RWPE2 (cell line): Measurements from ENCODE around the gene BCL7B.
"Not testable (repeated sequence)": the region's sequence is repeated elsewhere in the genome, so short reads cannot be mapped to it uniquely, and the experiment has no call there.

Experiments used
- ATAC-seq: fragments of 200-7000 bp; cut with Tn5 transposase; 3 replicates; pipeline ENCODE4 v1.9.1; 2021; ENCODE audit warnings: low read depth
- DNase-seq: peaks from one replicate; pipeline ENCODE4 v3.0.0-alpha.2; 2020; ENCODE audit warnings: low spot score
- H3K27ac ChIP-seq: fragments of 450-650 bp; 2 replicates; pipeline ENCODE4 v1.5.1; 2017; ENCODE audit warnings: mild to moderate bottlenecking; ENCODE audit not compliant: poor library complexity, severe bottlenecking
- H3K27me3 ChIP-seq: fragments of 250-450 bp; sonication (Bioruptor Pico); 2 replicates; pipeline ENCODE4 v1.5.1; 2021; ENCODE audit warnings: mild to moderate bottlenecking, moderate library complexity; ENCODE audit not compliant: insufficient read depth, poor library complexity, severe bottlenecking
- H3K36me3 ChIP-seq: fragments of 250-450 bp; sonication (Bioruptor Pico); 2 replicates; pipeline ENCODE4 v1.5.1; 2020; ENCODE audit warnings: low read depth, mild to moderate bottlenecking, moderate library complexity
- H3K4me1 ChIP-seq: fragments of 250-450 bp; sonication (Bioruptor Pico); 2 replicates; pipeline ENCODE4 v1.5.1; 2021; ENCODE audit warnings: mild to moderate bottlenecking, moderate library complexity; ENCODE audit not compliant: insufficient read depth, poor library complexity, severe bottlenecking
- H3K4me3 ChIP-seq: fragments of 250-450 bp; sonication (Bioruptor Pico); 2 replicates; pipeline ENCODE4 v1.5.1; 2021; ENCODE audit warnings: mild to moderate bottlenecking, moderate library complexity; ENCODE audit not compliant: severe bottlenecking
- H3K9me3 ChIP-seq: fragments of 250-450 bp; sonication (Bioruptor Pico); 2 replicates; pipeline ENCODE4 v1.5.1; 2021; ENCODE audit warnings: mild to moderate bottlenecking, moderate library complexity; ENCODE audit not compliant: severe bottlenecking
- CTCF ChIP-seq: fragments of 450-650 bp; IDR thresholded peaks from one replicate; pipeline ENCODE4 v1.5.1; 2017; ENCODE audit warnings: mild to moderate bottlenecking, moderate library complexity; ENCODE audit not compliant: poor library complexity, severe bottlenecking

The BCL7B gene

GRCh38 chr7:73567140-73567539 lies 9.7 kb upstream of the BCL7B start:
- no peak for ATAC-seq

GRCh38 chr7:73566431-73566830 lies 8.9 kb upstream of the BCL7B start:
- not testable (repeated sequence) for H3K4me1 ChIP-seq, ATAC-seq, DNase-seq, H3K27ac ChIP-seq, H3K9me3 ChIP-seq, H3K27me3 ChIP-seq, H3K4me3 ChIP-seq
- H3K36me3 ChIP-seq, result peaks cover 18% of the 10 kb centered on the region

More at GRCh38 chr7:73567140-73567539, 9.7 kb upstream of the BCL7B start:
- Histone ChIP-seq H3K36me3 (peaks cover 25% of the 10 kb centered on the region), H3K27me3 (no peaks in the 10 kb centered on the region), H3K9me3 (no peaks in the 10 kb centered on the region), H3K27ac (no peak overlapping the region), H3K4me1 (no peaks in the 10 kb centered on the region), H3K4me3 (no peak overlapping the region)
- no peak for TF ChIP-seq CTCF
- DNase-seq, result no peak

GRCh38 chr7:73565675-73566340 lies 8.3 kb upstream of the BCL7B start:
- H3K27ac ChIP-seq, result no peak overlapping the region
- H3K9me3 ChIP-seq, result no peaks in the 10 kb centered on the region
- H3K36me3 ChIP-seq, result peaks cover 12% of the 10 kb centered on the region
- no peak for DNase-seq
- H3K27me3 ChIP-seq, result no peaks in the 10 kb centered on the region
- TF ChIP-seq CTCF, result no peak
- 0 out of 3 replicates have a peak, but pooled peaks have one; percentile 22 for ATAC-seq
- no peak overlapping the region for H3K4me3 ChIP-seq
- H3K4me1 ChIP-seq, result no peaks in the 10 kb centered on the region

- H3K9me3 ChIP-seq, result no peaks in the 10 kb centered on the region
- ATAC-seq (peak; percentile 48), DNase-seq (no peak)
- peaks cover 6% of the 10 kb centered on the region for H3K4me1 ChIP-seq
- H3K4me3 ChIP-seq, result no peak overlapping the region
- H3K27me3 ChIP-seq, result no peaks in the 10 kb centered on the region
- H3K27ac ChIP-seq, result no peak overlapping the region
- TF ChIP-seq CTCF, result no peak
- peaks cover 5% of the 10 kb centered on the region for H3K36me3 ChIP-seq
Observed at GRCh38 chr7:73560109-73560835, 2.8 kb upstream of the BCL7B start.

- no peak for TF ChIP-seq CTCF
- DNase-seq (peak; percentile 94), ATAC-seq (peak; percentile 94)
- no peaks in the 10 kb centered on the region for H3K9me3 ChIP-seq
- peaks cover 30% of the 10 kb centered on the region for H3K36me3 ChIP-seq
- peak overlapping the region; percentile 86 for H3K27ac ChIP-seq
- no peaks in the 10 kb centered on the region for H3K27me3 ChIP-seq
- H3K4me1 ChIP-seq, result peaks cover 7% of the 10 kb centered on the region
- peak overlapping the region; percentile 92 for H3K4me3 ChIP-seq
Observed at GRCh38 chr7:73557108-73557396, 438 bp downstream of the BCL7B start.
